ENCODE data around the gene FAS. TPM values are rescaled to one million over a fixed set of nuclear protein-coding genes. Genes with fewer than 3 reads are reported as not detected.

The FAS gene
- total RNA-seq, 4 donors from 2014 or later: 14.4 to 133 (median 48.7) TPM

DNA sequence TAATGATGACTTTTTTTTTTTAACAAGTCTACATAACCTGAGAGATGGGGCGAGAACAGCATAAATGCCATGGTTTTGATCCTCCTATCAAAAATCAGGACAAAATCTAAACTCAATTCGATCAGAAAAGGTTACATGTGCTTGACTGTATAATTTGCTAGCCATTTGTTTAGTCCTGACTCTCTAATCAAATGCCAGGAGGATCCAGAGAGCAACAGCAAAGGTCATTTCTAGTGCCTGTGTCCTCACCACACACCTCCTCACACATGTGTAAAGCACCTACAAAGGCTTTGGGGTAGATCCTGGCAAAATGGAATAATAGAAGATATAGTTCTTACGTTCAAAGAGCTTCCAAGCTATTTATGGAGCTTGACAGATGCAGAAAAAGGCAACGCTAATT lies 11.0 kb upstream of the FAS start:
- no peaks in the 10 kb centered on the region for H3K9me3 ChIP-seq
- no peak for TF ChIP-seq POLR2A (IDR thresholded peaks at IDR 0.05)
- TF ChIP-seq, protein P1, sequence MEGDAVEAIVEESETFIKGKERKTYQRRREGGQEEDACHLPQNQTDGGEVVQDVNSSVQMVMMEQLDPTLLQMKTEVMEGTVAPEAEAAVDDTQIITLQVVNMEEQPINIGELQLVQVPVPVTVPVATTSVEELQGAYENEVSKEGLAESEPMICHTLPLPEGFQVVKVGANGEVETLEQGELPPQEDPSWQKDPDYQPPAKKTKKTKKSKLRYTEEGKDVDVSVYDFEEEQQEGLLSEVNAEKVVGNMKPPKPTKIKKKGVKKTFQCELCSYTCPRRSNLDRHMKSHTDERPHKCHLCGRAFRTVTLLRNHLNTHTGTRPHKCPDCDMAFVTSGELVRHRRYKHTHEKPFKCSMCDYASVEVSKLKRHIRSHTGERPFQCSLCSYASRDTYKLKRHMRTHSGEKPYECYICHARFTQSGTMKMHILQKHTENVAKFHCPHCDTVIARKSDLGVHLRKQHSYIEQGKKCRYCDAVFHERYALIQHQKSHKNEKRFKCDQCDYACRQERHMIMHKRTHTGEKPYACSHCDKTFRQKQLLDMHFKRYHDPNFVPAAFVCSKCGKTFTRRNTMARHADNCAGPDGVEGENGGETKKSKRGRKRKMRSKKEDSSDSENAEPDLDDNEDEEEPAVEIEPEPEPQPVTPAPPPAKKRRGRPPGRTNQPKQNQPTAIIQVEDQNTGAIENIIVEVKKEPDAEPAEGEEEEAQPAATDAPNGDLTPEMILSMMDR (IDR thresholded peaks at IDR 0.05): no peak
- no peak for DNase-seq
- H3K4me3 ChIP-seq: no peak overlapping the region
- H3K36me3 ChIP-seq: no peaks in the 10 kb centered on the region
- H3K27me3 ChIP-seq: no peaks in the 10 kb centered on the region
- H3K4me1 ChIP-seq: peaks cover 10 to 30% of the 10 kb centered on the region in 2 donors
- intact Hi-C loops (cut with DNase I; ENCODE audit: low total_unique reads): no loop called here
- peak overlapping the region; percentile 83 to 99 for H3K27ac ChIP-seq

DNA sequence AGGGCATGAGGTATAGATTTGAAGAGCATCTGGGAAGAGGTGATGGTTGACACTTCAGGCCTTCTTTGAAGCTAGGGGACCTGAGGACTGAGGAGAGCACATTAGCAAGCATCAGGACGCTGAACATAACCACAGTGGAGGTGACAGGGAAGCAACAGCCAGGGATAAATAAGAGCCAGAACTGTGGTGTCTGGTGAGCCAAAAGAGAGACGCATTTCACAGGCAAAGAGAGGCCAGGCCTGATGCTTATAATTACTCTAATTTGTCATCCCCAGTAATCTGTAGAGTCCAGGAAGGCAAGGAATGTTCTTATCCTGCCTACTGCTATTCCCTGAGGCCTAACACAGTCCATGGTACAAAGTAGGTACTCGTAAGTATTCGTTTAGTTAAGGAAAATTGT lies 10.4 kb upstream of the FAS start:
- intact Hi-C loops (cut with DNase I; ENCODE audit: low total_unique reads): no loop called here
- Histone ChIP-seq H3K36me3 (no peaks in the 10 kb centered on the region), H3K27ac (peak overlapping the region; percentile 83 to 99), H3K4me3 (no peak overlapping the region), H3K4me1 (peaks cover 10 to 33% of the 10 kb centered on the region in 2 donors), H3K27me3 (no peaks in the 10 kb centered on the region), H3K9me3 (no peaks in the 10 kb centered on the region)
- no peak for DNase-seq
- TF ChIP-seq, protein P1 (IDR thresholded peaks at IDR 0.05): no peak
- TF ChIP-seq POLR2A (IDR thresholded peaks at IDR 0.05): no peak

DNA sequence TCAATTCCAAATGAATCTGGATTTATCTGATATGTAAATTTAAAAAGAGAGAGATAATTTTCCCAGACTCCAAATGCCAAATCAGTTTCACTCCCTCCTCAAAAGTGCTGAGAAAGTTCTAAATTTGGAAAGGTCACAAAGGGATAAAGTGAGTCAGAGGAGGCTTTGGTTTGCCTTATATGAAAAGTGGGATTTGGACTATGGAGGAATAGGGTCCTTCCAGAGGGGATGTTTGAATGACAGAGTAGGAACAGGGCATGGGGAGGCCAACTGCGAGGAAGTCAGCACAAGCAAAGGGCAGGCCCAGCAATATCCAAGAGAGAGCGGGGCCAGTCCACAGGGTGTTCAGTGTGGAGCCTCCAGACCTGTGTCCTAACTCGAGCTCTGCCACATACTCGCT lies 9.8 kb upstream of the FAS start:
- Histone ChIP-seq H3K4me3 (no peak overlapping the region), H3K27me3 (no peaks in the 10 kb centered on the region), H3K4me1 (peaks cover 16 to 33% of the 10 kb centered on the region in 2 donors), H3K27ac (peak overlapping the region; percentile 83 to 99), H3K9me3 (no peaks in the 10 kb centered on the region), H3K36me3 (no peaks in the 10 kb centered on the region)
- no peak for DNase-seq
- intact Hi-C loops (cut with DNase I; ENCODE audit: low total_unique reads): no loop called here
- no peak for TF ChIP-seq POLR2A (IDR thresholded peaks at IDR 0.05)
- TF ChIP-seq, protein P1 (IDR thresholded peaks at IDR 0.05): no peak

DNA sequence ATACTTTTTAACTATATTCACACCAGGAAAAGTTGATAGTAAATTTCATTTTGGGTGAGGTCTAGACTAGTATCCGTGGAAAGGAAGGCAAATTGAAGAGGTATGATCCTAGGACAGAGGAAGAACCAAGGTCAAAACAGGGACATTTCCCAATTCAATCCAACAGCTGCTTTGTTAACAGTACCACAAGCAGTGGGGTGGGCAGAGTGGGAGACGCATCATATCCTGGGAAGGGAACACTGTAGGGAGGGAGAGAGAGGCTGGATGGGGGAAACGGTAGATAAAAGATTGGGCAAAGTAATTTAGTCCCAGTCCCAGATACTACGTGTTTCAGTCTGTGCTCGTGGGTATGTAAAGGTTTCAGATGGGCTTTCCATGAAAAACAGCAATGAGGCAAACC lies 9.2 kb upstream of the FAS start:
- no peak for DNase-seq
- Histone ChIP-seq H3K27me3 (no peaks in the 10 kb centered on the region), H3K4me1 (peaks cover 16 to 33% of the 10 kb centered on the region in 2 donors), H3K36me3 (no peaks in the 10 kb centered on the region), H3K4me3 (no peak overlapping the region), H3K9me3 (no peaks in the 10 kb centered on the region), H3K27ac (peak overlapping the region; percentile 83 to 99)
- TF ChIP-seq, protein P1 (IDR thresholded peaks at IDR 0.05): no peak
- TF ChIP-seq POLR2A (IDR thresholded peaks at IDR 0.05): no peak
- intact Hi-C loops (cut with DNase I; ENCODE audit: low total_unique reads): no loop called here

DNA sequence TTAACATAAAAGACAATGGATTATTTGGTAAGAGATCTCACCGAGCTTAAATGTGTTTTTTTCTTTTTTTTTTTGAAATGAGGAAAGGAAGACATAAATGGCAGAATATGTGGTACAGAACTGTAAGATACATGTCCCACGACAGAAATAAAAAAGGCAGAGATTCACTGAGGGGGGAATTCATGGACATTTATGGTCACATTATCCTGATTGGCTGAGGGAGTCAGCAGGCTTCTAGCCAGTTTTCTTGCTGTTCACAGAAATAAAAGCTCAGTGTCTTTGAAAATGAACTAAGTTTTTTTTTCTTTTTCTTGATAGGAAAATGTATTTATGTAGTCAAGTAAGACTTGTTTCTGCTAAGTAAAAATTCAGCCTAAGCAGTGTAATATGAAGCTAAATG lies 8.2 kb upstream of the FAS start:
- H3K27me3 ChIP-seq: no peaks in the 10 kb centered on the region
- H3K36me3 ChIP-seq: no peaks in the 10 kb centered on the region
- intact Hi-C loops (cut with DNase I; ENCODE audit: low total_unique reads): no loop called here
- TF ChIP-seq, protein P1 (IDR thresholded peaks at IDR 0.05): no peak
- peak in 1 of 2 donors; percentile 66 for TF ChIP-seq POLR2A (IDR thresholded peaks at IDR 0.05)
- peak overlapping the region; percentile 83 to 99 for H3K27ac ChIP-seq
- DNase-seq: peak; percentile 39 to 77
- peaks cover 16 to 33% of the 10 kb centered on the region in 2 donors for H3K4me1 ChIP-seq
- H3K4me3 ChIP-seq: peak overlapping the region in 1 of 2 donors; percentile 6
- no peaks in the 10 kb centered on the region for H3K9me3 ChIP-seq
